Uterus (tissue), 4 donors: ENCODE results near the gene HMOX2. TPM values are rescaled to one million over a fixed set of nuclear protein-coding genes. Genes with fewer than 3 reads are reported as not detected.

Source experiments
- DNase-seq, 2 donors: peaks; one replicate each; pipeline ENCODE4 v3.0.0-alpha.2; 2019 to 2020
- H3K27ac ChIP-seq, 2 donors: fragments of 200-600 bp; sonication (generic); 1 replicate in 1 of 2; 2 replicates in 1 of 2; pipeline ENCODE4 v1.5.1; 2016 to 2018
- H3K27me3 ChIP-seq, 2 donors: fragments of 200-600 bp; sonication (generic); one replicate each; pipeline ENCODE4 v1.5.1; 2018 to 2019; ENCODE audit warnings: control low read depth in 1 of 2
- H3K36me3 ChIP-seq, 2 donors: fragments of 200-600 bp; sonication (generic); one replicate each; pipeline ENCODE4 v1.5.1; 2019; ENCODE audit warnings: control low read depth in 1 of 2
- H3K4me1 ChIP-seq, 2 donors: fragments of 200-600 bp; sonication (generic); one replicate each; pipeline ENCODE4 v1.5.1; 2018 to 2019; ENCODE audit warnings: control low read depth in 1 of 2
- H3K4me3 ChIP-seq, 2 donors: fragments of 200-600 bp; sonication (generic); 1 replicate in 1 of 2; 2 replicates in 1 of 2; pipeline ENCODE4 v1.5.1; 2018 to 2019; ENCODE audit warnings: mild to moderate bottlenecking in 1 of 2
- H3K9me3 ChIP-seq, 2 donors: fragments of 200-600 bp; sonication (generic); one replicate each; pipeline ENCODE4 v1.5.1; 2019; ENCODE audit warnings: control low read depth in 1 of 2
- POLR2A ChIP-seq, 2 donors: fragments of 450-650 bp; IDR thresholded peaks; one replicate each; pipeline ENCODE4 v1.6.1; 2016; ENCODE audit warnings: antibody characterized with exemption in 2 of 2, mild to moderate bottlenecking in 1 of 2, moderate library complexity in 1 of 2
- intact Hi-C: fragments of 100-400 bp; cut with DNase I; formaldehyde crosslinking; loops from one replicate; pipeline ENCODE4 v1.15.1; 2023; ENCODE audit warnings: low total_unique reads
- total RNA-seq, 4 donors: library from RNA; depleted of rRNA in 3 of 4; stranded (reverse); fragments of >200 nt in 3 of 4; gene quantifications; one replicate each; pipeline versions ENCODE4 v1.1.0 to v1.2.4, GENCODE V29; 2014 to 2023
- TF ChIP-seq, protein P1 (sequence below), 4 experiments: fragments of 200-600 bp in 2 of 4; fragments of 450-650 bp in 2 of 4; sonication (generic) in 2 of 4; IDR thresholded peaks; one replicate each; pipeline ENCODE4 v1.5.1; 2016 to 2019; ENCODE audit warnings: antibody characterized with exemption in 4 of 4, mild to moderate bottlenecking in 2 of 4, moderate library complexity in 1 of 4
- donor health status: DM: yes; HTN: yes; CAD: no.

The HMOX2 gene
- total RNA-seq, 4 donors from 2014 or later = 13.2 to 43.1 (median 34.1) TPM

DNA sequence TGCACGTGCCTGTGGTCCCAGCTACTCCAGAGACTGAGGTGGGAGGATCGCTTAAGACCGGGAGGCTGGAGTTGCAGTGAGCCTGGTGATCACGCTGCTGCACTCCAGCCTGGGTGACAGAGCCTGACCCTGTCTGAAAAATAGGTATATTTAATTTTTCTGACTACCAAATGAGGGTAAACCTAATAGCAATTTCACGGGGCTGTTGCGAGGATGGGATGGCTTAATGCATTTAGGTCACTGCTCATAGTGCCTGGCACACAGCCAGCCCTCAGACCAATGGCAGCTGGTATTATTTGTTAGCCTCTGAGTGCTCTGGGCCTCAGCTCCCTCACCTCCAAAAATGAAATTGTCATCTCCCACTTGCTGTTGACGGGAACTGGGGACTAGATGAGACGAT lies 68.3 kb downstream of the HMOX2 start:
- TF ChIP-seq POLR2A (IDR thresholded peaks at IDR 0.05) = no peak
- TF ChIP-seq, protein P1, sequence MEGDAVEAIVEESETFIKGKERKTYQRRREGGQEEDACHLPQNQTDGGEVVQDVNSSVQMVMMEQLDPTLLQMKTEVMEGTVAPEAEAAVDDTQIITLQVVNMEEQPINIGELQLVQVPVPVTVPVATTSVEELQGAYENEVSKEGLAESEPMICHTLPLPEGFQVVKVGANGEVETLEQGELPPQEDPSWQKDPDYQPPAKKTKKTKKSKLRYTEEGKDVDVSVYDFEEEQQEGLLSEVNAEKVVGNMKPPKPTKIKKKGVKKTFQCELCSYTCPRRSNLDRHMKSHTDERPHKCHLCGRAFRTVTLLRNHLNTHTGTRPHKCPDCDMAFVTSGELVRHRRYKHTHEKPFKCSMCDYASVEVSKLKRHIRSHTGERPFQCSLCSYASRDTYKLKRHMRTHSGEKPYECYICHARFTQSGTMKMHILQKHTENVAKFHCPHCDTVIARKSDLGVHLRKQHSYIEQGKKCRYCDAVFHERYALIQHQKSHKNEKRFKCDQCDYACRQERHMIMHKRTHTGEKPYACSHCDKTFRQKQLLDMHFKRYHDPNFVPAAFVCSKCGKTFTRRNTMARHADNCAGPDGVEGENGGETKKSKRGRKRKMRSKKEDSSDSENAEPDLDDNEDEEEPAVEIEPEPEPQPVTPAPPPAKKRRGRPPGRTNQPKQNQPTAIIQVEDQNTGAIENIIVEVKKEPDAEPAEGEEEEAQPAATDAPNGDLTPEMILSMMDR (IDR thresholded peaks at IDR 0.05) = no peak
- Histone ChIP-seq H3K27me3 (no peaks in the 10 kb centered on the region), H3K36me3 (no peaks in the 10 kb centered on the region), H3K27ac (no peak overlapping the region), H3K9me3 (no peaks in the 10 kb centered on the region), H3K4me1 (no peaks in the 10 kb centered on the region), H3K4me3 (no peak overlapping the region)
- no peak for DNase-seq
- intact Hi-C loops = no loop called here

DNA sequence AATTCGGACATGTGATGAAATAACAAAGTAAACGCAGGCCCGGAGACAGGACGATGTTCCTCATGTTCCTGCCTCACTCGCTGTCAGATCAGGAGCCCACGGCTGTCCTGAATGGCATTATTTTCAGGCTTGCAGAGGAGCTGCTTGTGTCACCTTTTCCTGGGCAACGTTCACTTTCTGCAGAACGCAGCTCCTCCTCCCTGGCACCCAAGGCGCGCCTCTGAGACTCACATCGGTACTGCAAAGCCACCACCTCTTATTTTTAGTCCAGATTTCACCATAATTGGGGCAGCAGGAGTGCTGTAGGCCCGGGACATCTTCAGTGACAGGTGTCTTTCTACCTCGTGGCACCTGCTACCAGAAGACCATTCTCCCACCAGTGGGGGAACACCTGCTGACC lies 71.9 kb downstream of the HMOX2 start:
- Histone ChIP-seq H3K27me3 (no peaks in the 10 kb centered on the region), H3K9me3 (no peaks in the 10 kb centered on the region), H3K27ac (no peak overlapping the region), H3K4me3 (no peak overlapping the region), H3K4me1 (no peaks in the 10 kb centered on the region), H3K36me3 (no peaks in the 10 kb centered on the region)
- TF ChIP-seq, protein P1 (IDR thresholded peaks at IDR 0.05) = no peak
- no peak for TF ChIP-seq POLR2A (IDR thresholded peaks at IDR 0.05)
- no peak for DNase-seq
- intact Hi-C loops = no loop called here

DNA sequence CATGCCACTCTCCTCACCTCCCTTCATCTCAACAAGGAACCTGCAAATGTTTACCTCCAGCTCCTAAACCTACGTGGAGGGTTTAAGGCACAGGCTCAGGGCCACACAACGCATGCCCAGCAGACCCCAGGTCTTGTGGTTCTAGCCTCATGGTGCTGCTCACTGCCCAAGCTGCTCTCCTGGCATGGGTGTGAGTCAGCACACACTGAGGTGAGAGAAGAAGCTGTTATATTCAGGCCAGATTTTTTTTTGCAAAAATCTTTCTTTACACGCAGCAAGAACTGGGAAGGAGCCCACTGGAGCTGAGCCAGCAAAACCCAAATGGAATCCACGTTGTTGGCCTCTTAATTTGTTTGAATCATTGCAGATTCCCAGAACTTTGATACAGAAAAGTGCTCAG lies 74.4 kb downstream of the HMOX2 start:
- Histone ChIP-seq H3K27me3 (no peaks in the 10 kb centered on the region), H3K27ac (no peak overlapping the region)
- intact Hi-C loops = no loop called here

DNA sequence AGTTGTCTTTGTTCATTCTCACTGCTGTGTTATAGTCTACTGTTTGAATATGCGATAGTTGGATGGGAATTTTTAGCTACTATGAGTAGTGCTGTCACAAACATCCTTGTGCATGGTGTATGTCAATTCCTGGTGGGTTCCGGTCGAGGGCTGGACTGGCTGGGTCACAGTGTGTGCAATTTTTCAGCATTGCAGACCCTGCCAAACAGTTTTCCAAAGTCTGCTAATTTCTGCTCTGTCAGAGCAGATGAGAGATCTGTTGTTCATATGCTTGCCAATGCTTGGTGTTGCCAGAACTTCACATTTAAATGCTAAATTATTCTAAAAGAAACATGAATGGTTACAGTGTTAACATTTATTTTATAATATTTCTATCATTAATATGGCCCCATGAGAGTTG lies 76.3 kb downstream of the HMOX2 start:
- Histone ChIP-seq H3K4me3 (no peak overlapping the region), H3K36me3 (no peaks in the 10 kb centered on the region), H3K9me3 (no peaks in the 10 kb centered on the region), H3K27me3 (no peaks in the 10 kb centered on the region), H3K27ac (no peak overlapping the region), H3K4me1 (no peaks in the 10 kb centered on the region)
- no peak for DNase-seq
- no peak for TF ChIP-seq POLR2A (IDR thresholded peaks at IDR 0.05)
- intact Hi-C loops = no loop called here

More for the DNA sequence above, 74.4 kb downstream of the HMOX2 start:
- Histone ChIP-seq H3K9me3 (no peaks in the 10 kb centered on the region), H3K4me3 (no peak overlapping the region), H3K4me1 (no peaks in the 10 kb centered on the region), H3K36me3 (no peaks in the 10 kb centered on the region)
- DNase-seq = no peak
- TF ChIP-seq, protein P1 (IDR thresholded peaks at IDR 0.05) = no peak
- no peak for TF ChIP-seq POLR2A (IDR thresholded peaks at IDR 0.05)

DNA sequence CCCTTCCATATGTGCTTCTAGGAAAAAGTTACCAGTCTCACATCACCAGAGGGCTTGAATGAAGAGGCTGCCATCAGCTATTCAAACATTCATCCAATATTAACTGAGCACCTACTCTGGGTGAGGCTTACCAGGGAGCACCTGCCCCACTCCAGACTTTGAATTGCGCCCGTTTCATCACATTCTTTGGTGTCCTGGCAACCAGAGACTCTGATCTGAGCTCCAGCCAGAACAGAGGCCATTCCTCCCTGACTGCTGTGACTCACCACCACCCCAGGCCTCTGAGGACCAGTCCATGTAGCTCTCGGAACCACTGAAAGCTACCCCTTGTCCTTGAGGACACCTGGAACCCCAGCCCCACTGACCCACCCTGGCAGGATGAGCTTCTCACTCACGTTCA lies 79.9 kb downstream of the HMOX2 start, which contains the start of gene C16orf96:
TSS of gene C16orf96 (plus strand) at position 229 of the 400 bp plus-strand sequence. CDS start at position 379, 150 bp downstream.
- Histone ChIP-seq H3K9me3 (no peaks in the 10 kb centered on the region), H3K36me3 (no peaks in the 10 kb centered on the region), H3K27me3 (no peaks in the 10 kb centered on the region), H3K27ac (no peak within 1 kb of the TSS), H3K4me1 (no peaks in the 10 kb centered on the region), H3K4me3 (no peak within 1 kb of the TSS)
- TF ChIP-seq POLR2A (IDR thresholded peaks at IDR 0.05) = no peak
- TF ChIP-seq, protein P1 (IDR thresholded peaks at IDR 0.05) = no peak
- intact Hi-C loops = no loop called here
- no peak for DNase-seq

DNA sequence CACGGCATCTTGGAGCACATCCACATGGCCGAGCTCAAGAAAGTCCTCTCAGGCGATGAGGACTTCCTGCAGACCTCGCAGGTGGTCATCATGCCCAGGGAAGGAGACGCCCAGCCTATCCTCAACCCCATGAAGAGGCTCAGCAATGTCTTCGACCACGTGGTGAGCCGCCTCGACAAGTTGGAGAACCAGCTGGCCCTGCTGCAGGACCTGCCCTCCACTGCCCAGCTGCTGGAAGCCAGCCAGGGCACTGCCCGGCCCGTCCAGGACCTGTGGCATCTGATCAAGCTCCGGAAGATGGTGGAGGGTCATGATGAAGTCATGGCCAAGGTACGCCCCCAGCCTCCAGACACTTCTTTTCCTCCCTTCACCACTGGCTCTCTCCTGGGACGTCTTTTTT lies 80.4 kb downstream of the HMOX2 start:
- Histone ChIP-seq H3K27ac (no peak overlapping the region), H3K4me3 (no peak overlapping the region), H3K27me3 (no peaks in the 10 kb centered on the region), H3K36me3 (no peaks in the 10 kb centered on the region), H3K9me3 (no peaks in the 10 kb centered on the region), H3K4me1 (no peaks in the 10 kb centered on the region)
- intact Hi-C loops = no loop called here
- no peak for DNase-seq
- TF ChIP-seq, protein P1 (IDR thresholded peaks at IDR 0.05) = no peak
- no peak for TF ChIP-seq POLR2A (IDR thresholded peaks at IDR 0.05)
